WERI-Rb-1 (cell line): ENCODE measurements around the gene TNNT1.
A peak's percentile ranks its signal among the peaks of the same experiment; 100 is the strongest.
"Not testable (repeated sequence)": the region's sequence is repeated elsewhere in the genome, so short reads cannot be mapped to it uniquely, and the experiment has no call there.

ENCODE experiments used
- DNase-seq: peaks from one replicate; pipeline ENCODE4 v3.0.0-alpha.2; 2020
- H3K27ac ChIP-seq: fragments of 250-450 bp; sonication (Bioruptor Pico); 2 replicates; pipeline ENCODE4 v1.5.1; 2020; ENCODE audit warnings: mild to moderate bottlenecking, moderate library complexity
- H3K27me3 ChIP-seq: fragments of 250-450 bp; sonication (Bioruptor Pico); 2 replicates; pipeline ENCODE4 v1.5.1; 2021; ENCODE audit warnings: mild to moderate bottlenecking, low read depth, moderate library complexity; ENCODE audit not compliant: insufficient read depth, severe bottlenecking
- H3K36me3 ChIP-seq: fragments of 250-450 bp; sonication (Bioruptor Pico); 2 replicates; pipeline ENCODE4 v1.5.1; 2020; ENCODE audit warnings: mild to moderate bottlenecking, moderate library complexity
- H3K4me3 ChIP-seq: 2 replicates; pipeline ENCODE4 v1.5.1; 2011; ENCODE audit warnings: low read depth, mild to moderate bottlenecking, control low read depth, low read length
- H3K9me3 ChIP-seq: fragments of 250-450 bp; sonication (Bioruptor Pico); 2 replicates; pipeline ENCODE4 v1.5.1; 2021; ENCODE audit warnings: mild to moderate bottlenecking, moderate library complexity; ENCODE audit not compliant: severe bottlenecking
- TF ChIP-seq, protein P1 (sequence below): IDR thresholded peaks from 2 replicates; pipeline ENCODE4 v1.5.1; 2011; ENCODE audit warnings: low read depth, mild to moderate bottlenecking, control low read depth, inconsistent platforms, low read length

Gene TNNT1

DNA sequence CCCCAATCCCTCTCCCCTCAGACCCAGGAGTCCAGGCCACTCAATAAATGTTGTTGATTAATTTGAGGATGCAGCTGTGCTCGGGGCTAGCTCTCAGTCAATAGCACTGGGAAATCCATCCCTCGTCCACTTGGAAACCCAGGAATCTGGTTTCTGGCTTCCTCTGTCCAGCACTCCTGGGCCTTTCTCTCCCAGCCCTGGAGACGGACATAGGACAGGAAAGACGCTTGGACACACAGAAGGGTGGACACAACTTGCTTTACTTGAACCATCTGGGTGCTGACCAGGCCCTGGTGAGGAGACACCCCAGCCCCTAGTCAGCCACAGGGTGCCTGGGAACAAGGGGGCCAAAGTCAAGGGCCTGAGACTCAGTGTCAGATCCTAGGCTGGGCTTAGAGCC is 9.4 kb upstream of the TNNT1 start:
- no peak for DNase-seq
- no peaks in the 10 kb centered on the region for H3K36me3 ChIP-seq
- no peak overlapping the region for H3K4me3 ChIP-seq
- TF ChIP-seq, protein P1, sequence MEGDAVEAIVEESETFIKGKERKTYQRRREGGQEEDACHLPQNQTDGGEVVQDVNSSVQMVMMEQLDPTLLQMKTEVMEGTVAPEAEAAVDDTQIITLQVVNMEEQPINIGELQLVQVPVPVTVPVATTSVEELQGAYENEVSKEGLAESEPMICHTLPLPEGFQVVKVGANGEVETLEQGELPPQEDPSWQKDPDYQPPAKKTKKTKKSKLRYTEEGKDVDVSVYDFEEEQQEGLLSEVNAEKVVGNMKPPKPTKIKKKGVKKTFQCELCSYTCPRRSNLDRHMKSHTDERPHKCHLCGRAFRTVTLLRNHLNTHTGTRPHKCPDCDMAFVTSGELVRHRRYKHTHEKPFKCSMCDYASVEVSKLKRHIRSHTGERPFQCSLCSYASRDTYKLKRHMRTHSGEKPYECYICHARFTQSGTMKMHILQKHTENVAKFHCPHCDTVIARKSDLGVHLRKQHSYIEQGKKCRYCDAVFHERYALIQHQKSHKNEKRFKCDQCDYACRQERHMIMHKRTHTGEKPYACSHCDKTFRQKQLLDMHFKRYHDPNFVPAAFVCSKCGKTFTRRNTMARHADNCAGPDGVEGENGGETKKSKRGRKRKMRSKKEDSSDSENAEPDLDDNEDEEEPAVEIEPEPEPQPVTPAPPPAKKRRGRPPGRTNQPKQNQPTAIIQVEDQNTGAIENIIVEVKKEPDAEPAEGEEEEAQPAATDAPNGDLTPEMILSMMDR = no peak
- no peaks in the 10 kb centered on the region for H3K9me3 ChIP-seq
- H3K27me3 ChIP-seq = peaks cover 6% of the 10 kb centered on the region
- H3K27ac ChIP-seq = no peak overlapping the region

DNA sequence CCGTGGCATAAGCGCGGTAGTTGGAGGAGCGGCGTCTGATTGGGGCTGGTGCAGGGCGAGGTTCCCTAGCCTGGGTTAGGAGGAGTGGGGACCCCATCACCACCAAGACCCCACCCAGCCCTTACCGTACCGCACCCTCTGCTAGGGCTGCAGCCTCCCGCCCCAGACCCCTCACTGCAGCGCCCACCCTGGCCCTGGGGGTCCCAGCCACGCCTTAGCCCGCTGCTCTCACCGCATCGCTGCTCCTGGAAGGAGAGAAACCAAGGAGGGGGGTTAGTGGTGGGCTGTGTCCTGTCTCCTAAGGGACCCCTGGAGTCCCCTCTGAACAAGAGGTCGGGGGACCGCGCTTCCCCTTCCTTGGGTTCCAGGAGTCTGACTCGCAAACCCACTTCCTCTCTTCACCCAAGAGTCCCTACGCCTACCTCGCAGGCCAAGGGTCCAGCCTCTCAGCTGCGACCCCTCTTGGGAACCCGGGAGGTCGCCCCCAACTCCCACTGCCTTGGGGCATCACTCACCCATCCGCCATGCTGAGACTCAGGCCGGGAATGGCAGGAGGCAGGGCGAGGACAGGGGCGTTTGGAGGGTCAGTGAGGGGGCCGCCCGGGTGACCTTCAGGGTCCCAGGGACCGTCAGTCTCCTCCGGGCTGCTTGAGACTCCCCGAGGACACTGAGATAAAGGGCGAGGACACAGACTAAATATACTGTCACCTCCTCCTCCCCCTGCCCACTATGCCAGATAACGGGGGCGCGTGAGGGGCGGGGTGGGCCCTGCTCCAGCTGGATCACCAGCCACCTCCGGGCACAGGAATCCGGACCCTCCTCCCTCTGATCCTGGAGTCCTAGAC is 8.3 kb upstream of the TNNT1 start, which contains the start of gene TNNI3:
TSS of gene TNNI3 (minus strand) at position 669 of the 845 bp plus-strand sequence. CDS start at position 526, 143 bp downstream.
- H3K4me3 ChIP-seq = no peak within 1 kb of the TSS
- H3K9me3 ChIP-seq = peaks cover 6% of the 10 kb centered on the region
- H3K27ac ChIP-seq = no peak within 1 kb of the TSS
- H3K36me3 ChIP-seq = no peaks in the 10 kb centered on the region
- no peak for DNase-seq
- TF ChIP-seq, protein P1 = no peak
- H3K27me3 ChIP-seq = peaks cover 6% of the 10 kb centered on the region

DNA sequence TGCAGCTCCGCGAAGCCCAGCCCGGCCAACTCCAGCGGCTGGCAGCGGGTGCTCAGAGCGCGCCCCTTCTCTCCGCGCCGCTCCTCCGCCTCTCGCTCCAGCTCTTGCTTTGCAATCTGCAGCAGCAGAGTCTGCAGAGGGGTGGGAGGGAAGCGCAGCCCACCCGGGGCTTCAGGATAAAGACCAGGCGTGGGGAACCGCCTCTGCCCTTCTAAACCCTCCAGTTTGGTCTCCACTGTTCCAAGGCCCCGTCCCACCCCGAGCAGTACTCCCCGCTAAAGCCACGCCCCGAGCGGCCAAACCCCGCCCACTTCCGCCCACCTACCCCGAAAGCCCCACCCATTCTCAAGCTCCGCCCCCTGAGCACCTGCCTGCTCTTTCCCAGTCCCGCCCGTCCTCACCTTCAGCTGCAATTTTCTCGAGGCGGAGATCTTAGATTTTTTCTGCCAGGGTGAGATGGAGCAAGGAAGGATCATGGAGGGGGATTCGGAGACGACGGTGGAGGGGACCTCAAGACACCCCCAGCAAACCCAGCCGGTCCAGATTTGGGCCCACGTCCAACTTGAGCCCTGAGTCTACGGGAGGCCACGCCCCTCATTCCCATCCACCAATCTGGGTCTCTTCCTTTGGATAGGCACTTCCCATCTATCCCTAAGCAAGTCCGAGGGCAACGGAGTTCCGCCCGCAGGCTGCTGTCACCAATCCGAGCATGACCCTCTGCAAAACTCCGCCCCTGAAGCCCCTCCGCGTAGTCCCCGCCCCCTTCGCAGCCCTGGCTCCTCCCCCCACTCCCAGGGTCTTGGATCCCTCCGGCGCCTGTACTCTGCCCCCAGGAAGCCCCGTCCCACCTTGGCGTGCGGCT is 7.4 kb upstream of the TNNT1 start:
- H3K9me3 ChIP-seq = peaks cover 15% of the 10 kb centered on the region
- peaks cover 3% of the 10 kb centered on the region for H3K27me3 ChIP-seq
- no peak for DNase-seq
- no peaks in the 10 kb centered on the region for H3K36me3 ChIP-seq
- TF ChIP-seq, protein P1 = no peak
- H3K4me3 ChIP-seq = no peak overlapping the region
- H3K27ac ChIP-seq = no peak overlapping the region

DNA sequence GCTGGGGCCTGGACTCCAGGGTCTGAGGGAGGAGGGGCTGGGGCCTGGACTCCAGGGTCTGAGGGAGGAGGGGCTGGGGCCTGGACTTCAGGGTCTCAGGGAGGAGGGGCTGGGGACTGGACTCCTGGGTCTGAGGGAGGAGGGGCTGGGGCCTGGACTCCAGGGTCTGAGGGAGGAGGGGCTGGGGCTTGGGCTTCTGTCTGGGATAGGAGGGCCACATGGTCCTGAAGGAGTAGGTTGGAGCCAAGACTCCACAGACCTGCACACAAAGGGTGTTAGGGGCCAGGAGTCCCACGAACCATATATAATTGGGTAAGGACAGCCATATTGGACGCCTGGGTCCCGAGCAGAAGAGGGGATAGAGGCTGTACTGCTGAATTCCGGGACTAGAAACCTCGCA is 6.8 kb upstream of the TNNT1 start:
- not testable (repeated sequence) for DNase-seq, H3K27me3 ChIP-seq, H3K36me3 ChIP-seq, H3K27ac ChIP-seq, H3K4me3 ChIP-seq
- peaks cover 19% of the 10 kb centered on the region for H3K9me3 ChIP-seq

DNA sequence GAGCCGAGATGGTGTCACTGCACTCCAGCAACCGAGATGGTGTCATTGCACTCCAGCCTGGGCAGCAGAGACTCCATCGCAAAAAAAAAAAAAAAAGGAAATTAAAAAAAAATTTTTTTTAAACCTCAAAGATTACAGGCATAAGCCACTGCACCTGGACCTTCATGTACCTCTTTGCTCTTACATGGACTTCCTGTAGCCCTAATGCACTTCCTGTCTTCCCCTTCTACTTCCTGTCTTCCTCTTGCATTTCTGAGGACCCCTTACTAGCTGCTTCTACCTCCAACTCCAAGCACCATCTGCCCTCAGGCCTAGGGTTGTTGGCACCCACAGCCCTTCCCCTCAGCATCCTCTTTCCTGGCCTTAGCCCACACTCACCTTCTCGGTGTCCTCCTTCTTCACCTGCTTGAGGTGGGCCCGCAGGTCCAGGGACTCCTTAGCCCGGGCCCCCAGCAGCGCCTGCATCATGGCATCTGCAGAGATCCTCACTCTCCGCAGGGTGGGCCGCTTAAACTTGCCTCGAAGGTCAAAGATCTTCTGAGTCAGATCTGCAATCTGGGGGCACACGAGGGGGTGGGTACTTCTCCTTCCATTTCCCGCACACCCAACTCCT is 4.8 kb upstream of the TNNT1 start:
- Histone ChIP-seq H3K27me3 (no peaks in the 10 kb centered on the region), H3K9me3 (peaks cover 19% of the 10 kb centered on the region), H3K27ac (no peak overlapping the region), H3K4me3 (no peak overlapping the region), H3K36me3 (no peaks in the 10 kb centered on the region)
- TF ChIP-seq, protein P1 = no peak
- DNase-seq = no peak

DNA sequence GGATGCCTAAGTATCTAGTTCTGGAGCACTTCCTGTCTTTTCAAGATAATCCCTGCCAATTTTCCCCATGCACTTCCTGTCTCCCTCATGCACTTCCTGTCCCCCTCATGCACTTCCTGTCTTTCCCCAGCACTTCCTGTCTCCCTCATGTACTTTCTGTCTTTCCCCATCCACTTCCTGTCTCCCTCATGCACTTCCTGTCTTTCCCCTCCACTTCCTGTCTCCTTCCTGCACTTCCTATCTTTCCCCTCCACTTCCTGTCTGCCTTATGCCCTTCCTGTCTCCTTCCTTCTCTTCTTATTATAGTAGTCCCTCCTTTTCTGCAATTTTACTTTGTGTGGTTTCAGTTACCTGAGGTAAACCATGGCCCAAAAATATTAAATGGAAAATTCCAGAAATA is 3.0 kb upstream of the TNNT1 start:
- TF ChIP-seq, protein P1 = no peak
- DNase-seq = no peak
- Histone ChIP-seq H3K9me3 (peaks cover 19% of the 10 kb centered on the region), H3K4me3 (no peak overlapping the region), H3K27me3 (no peaks in the 10 kb centered on the region), H3K36me3 (no peaks in the 10 kb centered on the region), H3K27ac (peak overlapping the region; percentile 34; the same call in 1 of the 2 replicates)
